HG03064 (cell line): ENCODE data around the gene THRB.

Experiments
- ATAC-seq: cut with Tn5 transposase; IDR thresholded peaks from one replicate; pipeline ENCODE4 v1.9.1; 2021; ENCODE audit warnings: low read depth; ENCODE audit not compliant: unreplicated experiment

THRB gene

DNA sequence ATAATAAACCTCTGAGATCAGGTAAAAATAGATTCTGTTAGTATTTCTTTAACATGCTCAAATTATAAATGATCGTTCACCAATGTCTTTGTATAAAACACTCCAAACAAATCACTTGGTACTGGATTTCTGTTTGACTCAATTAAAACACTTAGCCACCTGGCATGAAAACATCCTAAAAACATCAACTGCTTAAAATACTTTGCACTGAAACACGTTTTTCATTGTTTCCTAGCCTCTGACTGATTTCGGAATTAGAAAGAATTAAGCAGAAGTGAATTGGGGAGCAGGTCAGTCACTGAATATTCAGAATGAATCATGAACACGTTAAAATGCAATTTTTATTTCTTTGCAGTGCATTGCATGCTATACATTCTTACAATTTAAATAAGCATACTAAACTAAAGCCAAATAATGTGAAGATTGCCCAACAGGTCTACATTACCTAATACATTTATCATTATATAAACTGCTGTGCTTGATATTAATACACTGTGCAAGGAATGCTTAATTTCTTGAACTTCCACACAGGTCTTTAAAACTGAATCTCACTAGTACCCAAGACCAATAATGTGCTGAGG is 1.6 kb downstream of the THRB start:
- no peak for ATAC-seq

DNA sequence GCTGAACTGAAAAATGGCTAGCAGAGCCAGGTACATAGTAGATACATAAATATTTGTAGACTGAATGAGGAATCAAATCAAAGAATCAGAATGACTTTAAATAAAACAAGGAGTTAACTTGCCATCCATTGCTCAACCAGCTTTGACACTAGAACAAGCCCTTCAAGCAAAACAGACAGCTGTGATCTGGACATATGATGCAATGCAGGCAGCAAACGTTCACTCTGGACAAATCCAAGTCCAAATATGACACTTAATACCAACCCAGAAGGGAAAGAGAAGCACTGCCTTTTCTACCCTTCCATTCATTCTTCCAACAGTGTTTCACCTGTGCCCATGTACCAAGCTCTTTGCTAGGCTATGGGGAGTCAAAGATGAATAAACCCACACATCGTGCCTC is 4.5 kb downstream of the THRB start:
- ATAC-seq: no peak

DNA sequence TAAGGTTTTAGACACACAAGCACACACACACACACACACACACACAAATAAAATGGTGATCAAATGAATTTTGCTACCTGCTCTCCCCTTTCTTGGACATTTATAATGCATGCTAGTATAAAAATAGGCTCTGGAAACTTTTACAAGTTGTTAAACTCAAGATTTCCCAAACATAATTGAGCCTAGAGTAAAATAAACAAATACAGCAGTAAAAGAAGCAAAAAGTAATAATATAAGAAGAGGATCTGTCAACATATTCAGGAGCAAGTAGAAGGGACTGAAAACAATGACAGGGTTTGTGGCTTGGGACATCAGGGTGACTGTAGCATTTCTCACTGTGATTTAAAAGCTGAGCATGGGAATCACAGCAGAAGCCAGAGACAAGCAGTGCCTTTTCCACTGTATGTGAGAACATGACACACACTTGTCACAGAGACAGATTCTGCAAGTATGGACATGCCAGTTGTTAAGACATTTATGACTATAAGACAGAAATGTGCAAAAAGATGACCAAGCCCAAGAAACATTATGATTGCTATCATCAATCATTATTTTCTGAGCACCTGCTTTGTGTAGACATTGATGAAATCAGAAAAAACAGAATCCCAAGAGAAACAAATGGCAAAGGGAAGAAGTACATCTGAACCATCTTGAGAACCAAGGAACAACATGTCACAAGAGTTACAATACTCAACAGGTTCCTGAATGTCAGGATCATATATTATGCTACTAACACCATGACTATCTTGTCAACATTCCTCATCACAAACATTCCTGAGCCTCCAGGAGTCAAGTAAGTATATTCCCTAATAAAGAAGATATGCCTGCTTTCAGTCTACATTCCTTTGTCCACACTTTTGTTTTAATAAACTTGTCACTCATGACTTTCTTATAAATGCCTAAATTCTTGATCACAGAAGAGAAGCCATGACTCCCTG is 7.1 kb downstream of the THRB start:
- ATAC-seq: no peak

DNA sequence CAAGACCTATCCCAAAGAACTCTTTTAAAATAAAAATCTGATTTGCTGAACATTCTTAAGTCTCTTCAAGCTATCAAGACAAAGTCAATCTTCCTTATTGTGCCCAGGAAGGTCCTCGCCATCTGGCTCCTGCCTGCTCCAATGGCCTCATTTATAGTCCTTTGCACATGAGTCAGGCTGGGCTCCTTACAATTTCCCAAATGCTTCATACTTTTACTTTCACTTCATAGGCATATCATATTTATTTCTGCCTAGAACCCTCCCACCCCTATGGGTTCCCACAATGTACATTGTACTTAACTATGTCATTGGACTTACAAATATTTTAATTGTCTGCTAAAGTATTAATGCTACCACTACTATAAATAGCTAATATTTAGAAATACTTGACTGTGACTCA is 9.1 kb downstream of the THRB start:
- ATAC-seq: no peak

DNA sequence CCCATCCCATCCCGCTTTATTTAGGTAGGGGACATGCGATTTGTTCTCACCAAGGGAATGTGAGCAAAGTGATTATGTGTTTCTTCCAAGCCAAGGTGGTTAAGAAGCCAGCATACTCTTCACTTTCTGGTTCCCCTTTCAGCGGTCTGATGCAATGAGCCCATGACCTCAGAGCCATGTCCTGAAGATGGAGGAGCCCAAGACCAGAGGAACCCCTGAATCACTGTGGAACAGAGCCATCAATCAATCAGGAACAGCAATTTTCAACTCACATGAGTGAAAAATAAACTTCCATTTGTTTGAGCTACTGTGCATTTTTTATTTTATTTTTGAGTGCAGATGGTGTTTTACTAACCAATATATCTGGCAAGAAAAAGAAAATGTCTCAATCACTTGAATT is 10.8 kb downstream of the THRB start:
- no peak for ATAC-seq

DNA sequence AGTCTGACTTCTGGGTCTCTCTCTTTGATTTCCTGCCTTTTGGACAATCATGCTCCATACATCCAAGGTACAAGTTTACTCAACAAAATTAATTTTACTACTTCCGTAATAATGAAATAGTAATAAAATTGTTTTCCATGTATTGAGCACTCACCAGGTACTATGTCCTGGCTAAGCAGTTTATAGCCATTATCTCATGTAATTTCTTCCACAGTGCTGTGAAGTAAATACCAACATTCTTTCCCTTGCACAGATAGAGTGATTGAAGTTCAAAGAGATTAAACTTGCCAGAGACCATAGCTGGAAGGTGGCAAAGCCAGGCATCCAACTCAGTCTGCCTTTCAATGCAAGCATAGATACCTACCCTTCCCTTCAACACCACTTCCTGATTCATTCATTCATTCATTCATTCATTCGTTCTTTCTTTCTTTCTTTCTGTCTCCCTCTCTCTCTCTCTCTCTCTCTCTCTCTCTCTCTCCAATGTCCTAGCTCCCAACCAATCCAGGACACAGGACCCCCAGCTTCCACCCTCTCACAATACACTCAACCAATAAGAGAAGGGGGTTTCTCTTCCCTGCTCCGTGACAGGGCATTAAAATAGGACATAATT is 12.4 kb downstream of the THRB start:
- ATAC-seq: no peak

DNA sequence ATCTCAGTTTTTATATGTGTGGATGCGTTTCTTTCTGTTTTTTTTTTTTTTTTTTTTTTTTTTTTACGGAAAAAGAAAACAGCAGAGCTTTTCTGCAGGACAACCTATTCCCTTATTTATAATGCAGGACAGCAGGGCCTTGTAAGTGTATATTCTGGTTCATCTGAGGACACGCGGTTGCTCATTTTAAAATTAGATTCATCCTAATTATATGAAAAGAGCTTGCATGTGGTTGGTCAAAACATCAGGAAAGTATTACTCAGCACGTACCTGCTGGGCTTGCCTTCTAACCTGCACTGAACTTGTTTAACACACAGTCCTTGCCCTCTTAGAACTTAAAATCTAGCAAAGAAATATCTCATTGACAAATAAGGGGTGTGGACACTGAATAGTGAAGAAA is 13.5 kb downstream of the THRB start:
- no peak for ATAC-seq

DNA sequence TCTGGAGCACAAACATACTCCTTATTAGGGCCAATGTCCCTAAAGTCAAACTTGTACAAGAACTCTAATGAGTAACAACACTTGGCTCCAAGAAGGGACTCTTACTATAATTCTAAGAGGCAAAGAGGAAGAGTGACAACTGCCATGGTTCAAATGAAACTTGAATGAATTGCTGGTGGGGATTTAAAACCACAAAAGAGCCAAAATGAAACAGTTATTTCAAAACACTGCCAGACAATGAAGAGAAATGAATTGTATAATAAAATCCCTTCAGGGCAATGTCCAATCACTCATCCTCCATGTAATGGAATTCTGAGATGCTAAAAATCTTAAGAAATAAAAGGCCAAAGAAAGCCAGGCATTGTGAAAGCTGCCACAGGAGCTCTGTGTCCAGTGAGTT is 14.2 kb downstream of the THRB start:
- no peak for ATAC-seq

DNA sequence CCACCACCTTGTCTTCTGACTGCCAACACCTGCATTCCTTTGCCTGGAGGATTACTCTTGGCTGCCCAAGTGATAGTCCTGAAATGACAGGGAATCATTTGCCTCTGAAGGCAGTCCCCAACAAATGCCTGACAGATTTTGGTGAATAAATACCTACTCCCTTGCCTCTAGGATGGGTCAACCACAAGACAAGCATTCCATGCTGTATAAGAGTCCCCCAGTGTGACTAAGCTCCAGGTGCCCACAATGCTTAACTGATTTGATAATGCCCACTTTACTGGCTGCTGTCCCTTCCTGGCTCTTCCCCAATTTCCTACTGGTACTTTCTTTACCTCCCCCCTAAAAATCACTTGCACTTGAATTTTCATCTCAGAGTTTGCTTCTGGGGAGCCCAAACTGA is 14.8 kb downstream of the THRB start:
- no peak for ATAC-seq

DNA sequence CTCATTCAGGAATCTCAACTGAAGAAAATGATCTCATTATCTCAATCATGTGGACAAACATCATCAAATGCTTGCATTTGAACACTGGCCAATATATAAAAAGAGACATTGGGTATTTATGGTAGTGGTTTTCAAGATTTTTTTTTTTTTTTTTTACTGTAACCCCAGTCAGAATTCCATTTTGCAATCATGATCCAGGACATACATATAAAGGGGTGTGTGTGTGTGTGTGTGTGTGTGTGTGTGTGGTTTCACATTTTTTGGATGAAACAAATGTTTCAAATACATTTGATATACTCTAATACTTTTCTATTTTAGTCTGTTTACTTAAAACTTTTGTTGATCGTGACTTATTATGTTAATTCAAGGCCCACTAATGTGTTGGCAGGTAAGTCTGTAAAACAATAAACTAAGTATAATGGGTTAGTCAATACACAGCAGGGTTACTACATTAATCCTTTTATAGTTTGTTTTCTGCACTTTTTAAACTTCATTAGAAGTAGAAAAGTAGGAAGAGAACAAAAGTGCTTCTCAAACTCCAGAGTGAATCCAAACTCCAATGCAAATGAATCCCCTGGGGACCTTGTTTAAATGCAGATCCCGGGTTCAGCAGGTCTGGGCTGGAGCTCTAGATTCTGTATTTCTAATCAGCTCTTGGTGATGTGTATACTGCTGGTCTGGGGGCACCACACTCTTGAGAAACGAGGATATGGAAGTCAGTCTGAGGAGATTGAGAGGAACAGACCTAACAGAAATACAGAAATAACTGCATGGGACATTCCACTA is 17.6 kb downstream of the THRB start:
- ATAC-seq: no peak

DNA sequence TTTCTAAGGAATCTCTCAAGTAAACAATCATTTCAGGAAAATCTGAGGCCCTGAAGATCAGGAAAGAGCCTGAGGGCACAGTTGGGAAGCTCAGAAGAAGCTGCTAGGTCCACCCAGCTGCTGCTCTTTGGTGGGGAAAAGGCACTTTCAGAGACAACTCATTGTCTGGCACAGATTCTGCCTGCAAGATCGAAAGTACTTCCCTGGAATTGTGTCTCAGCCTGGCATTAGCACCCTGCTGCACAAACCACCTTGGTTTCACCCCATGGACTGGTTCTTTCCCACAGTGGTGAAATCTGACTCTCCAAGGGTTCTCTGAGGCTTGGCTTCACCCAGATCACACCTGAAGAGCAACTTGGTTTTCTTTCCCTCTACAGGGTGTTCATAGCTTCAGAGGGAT is 18.7 kb downstream of the THRB start:
- ATAC-seq: no peak

DNA sequence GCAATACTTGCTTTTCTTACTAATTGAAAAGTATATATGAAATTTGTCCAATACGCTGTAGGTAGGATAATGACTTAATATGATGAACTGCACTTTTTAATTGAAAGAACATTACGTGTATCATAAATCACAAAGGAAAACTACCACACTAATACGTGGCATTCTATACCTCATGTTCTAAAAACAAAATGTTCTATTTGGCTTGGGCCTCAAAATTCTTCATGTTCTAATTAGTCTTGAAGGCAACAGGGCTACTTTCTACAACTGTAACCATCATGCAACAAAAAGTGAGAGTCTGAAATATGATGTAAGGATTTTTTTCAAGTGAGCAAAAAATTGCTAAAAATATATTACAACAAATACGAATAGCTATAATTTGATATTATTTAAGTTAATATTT is 19.8 kb downstream of the THRB start:
- no peak for ATAC-seq

DNA sequence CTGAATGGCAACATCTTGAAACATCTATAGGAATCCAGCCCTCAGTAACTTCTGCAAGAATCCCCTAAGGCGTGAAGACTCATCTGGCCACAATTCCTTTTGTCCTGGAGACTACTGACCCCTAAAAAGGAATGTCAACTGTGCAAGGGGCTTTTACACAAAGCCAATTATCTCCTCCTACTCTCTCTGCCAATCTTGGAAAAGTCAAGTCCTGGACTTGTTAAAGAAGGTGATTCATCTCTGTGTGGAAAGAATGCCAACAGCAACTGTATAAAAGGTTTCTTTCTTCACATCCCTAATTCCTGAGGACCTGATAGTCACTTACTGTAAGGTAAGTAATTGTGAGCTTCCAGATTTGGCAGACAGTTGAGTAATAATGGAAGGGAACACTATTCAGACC is 22.3 kb downstream of the THRB start:
- no peak for ATAC-seq

DNA sequence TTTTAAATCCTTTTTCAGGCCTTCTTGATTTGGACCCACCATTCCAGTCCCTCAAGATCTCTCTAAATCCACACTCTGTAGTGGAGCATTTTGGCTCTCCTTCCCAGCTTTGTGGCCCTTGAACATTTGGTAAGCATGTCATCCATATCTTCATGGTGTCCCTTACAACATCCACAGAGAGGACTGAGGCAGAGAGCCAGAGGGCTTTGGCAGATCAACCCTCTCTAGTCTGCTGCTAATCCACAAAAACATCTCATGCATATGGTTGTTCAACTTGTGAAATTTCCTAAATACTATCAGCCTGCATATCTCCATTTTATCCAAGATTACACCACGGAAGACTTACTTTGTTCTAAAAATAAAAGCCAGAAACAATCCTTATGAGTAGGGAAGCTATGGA is 23.2 kb downstream of the THRB start:
- no peak for ATAC-seq

DNA sequence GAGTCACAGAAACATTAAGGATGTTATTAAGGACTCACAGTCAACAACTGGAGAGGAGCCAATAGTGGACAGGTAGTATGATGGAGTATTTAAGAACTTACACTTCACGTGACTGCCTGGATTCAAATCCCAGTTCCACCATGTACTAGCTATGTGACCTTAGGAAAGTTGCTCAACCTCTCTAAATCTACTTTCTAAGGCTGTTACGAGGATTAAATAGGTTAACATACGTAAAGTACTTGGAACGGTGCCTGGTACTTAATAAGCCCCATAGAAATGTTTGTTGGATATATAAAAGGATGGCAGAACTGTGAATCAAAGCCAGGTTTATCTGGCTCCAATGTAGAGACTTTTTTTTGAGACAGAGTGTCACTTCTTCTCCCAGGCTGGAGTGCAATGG is 24.4 kb downstream of the THRB start:
- ATAC-seq: no peak

DNA sequence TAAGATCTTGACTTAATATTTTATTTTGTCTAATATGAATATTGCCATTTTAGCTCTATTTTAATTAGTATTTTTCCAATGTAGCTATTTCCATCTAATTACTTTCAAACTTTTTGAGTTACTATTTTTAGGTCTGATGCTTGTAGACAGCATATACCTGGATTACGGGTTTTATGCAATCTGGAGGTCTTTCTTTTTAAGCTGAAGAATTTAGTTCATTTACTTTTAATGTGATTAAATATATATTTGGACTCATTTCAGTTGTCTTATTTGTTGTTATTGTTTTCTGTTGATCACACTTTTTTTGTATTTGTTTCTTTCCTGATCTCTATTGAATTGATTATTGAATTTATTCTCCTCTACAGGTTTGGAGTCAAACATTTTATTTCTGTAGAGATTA is 30.3 kb downstream of the THRB start:
- no peak for ATAC-seq

DNA sequence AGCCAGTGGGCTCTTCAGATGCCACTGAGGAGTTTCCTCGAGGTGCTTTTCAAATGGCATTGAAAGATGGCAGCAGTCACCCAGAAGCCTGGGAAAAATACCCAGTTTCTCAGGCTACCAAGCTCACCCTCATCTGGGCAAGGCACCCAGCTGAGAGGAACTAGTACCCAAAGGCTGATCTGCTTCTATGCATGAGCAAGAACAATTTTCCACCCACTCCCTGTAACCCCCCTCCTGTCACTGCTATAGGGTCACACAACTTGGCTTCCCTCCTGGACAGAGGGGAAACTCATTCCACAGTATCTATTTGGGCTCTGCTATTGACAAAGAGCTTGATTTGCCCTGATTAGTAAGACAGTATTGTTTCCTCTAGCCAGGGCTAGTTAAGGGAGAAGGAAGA is 31.9 kb downstream of the THRB start:
- no peak for ATAC-seq

DNA sequence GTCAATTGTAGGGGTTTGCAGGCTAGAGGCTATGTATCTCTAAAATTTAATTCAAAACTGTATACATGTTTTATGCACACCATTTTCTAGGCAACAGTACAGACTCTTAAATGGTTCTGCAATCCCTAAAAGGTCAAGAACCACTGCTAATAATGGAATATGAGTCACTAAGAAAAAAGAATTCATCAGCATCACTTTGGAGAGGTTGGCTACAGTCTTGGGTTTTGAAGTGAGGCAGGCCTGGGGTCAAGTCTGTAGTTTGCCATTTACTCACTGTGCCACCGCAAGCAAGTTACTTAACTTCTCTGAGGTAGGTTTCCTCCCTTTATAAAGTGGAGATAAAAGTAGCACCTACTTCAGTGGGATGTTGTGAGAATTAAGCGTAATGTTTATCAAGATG is 33.7 kb downstream of the THRB start:
- ATAC-seq: no peak

DNA sequence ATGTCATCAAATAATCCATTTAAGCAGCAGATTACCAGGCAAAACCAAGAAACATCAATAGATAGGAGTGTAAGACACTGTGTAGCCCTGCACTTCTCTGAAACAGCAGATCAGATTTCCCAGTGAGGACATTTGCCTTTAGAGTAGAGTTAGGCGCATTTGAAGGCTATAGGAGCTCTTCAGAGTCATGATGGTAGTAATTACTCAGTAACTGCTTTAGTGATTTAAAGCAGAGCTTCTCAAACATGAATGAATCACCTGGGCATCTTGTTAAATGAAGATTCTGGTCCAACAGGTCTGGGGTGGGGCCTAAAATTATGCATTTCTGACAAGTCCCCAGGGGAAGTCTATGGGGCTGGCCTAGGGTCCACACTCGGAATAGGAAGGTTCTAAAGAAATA is 36.9 kb downstream of the THRB start:
- ATAC-seq: no peak

DNA sequence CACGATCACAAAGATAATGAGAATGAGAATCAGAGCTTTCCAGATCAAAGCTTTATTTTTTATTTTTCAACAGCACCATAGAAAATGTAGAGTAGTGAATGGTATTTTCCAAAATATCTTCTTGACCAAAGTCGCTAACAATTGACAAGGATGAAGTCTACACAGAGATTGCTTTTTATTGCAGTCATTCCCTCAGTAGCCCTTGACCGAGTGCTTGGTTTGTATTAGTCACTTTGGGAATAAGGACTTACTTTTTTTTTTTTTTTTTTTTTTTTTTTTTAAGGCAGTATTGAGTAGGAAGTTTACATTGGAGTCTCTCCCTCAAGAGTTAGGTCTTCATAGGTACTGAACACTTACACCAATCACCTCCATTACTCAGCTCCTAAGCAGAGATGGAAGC is 39.8 kb downstream of the THRB start:
- no peak for ATAC-seq

DNA sequence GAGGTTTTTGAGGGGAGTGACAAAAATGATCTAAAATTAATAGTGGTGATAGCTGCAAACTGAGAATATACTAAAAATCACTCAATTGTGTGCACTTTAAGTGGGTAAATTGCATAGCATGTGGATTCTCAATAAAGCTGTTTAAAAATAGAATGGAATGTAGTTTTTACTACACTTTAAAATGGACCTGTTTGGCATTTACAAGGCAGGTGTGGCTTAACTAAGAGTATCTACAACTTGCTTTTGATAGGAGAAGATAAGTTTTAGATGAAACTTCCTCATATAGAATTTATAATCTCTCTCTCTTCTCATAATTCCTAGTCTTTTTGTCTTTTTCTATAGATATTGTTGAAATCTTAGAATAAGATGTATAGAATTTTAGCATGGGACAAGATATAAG is 40.3 kb downstream of the THRB start:
- no peak for ATAC-seq
